Activated CD8-positive, alpha-beta T cell treated with anti-CD3 and anti-CD28 coated beads, Interleukin-2, amount 10 ng/mL, durations not matched to agents 7 days and 5 days (primary cell): ENCODE data around the gene IFT81. TPM values are rescaled to one million over a fixed set of nuclear protein-coding genes. Genes with fewer than 3 reads are reported as not detected.

Experiments used
- ATAC-seq: fragments of 150-1000 bp; cut with Tn5 transposase; one replicate; pipeline ENCODE4 v1.10.0; 2021; ENCODE audit warnings: moderate library complexity
- CTCF ChIA-PET: fragments of 350-600 bp; sonication (Branson Sonifier 250); formaldehyde crosslinking; loops from one replicate; lab custom pipeline; 2021; ENCODE audit warnings: antibody characterized with exemption; lab: Charles Lee
- POLR2A ChIA-PET: fragments of 350-600 bp; sonication (Branson Sonifier 250); formaldehyde crosslinking; loops from one replicate; lab custom pipeline; 2021; ENCODE audit warnings: antibody characterized with exemption; lab: Charles Lee
- DNase-seq: peaks from one replicate; pipeline ENCODE4 v3.0.0-alpha.2; 2020
- H3K27ac Mint-ChIP-seq: one replicate; pipeline ENCODE4 v1.8.0; 2021; ENCODE audit warnings: mild to moderate bottlenecking, mixed read lengths
- H3K27me3 Mint-ChIP-seq: one replicate; pipeline ENCODE4 v1.8.0; 2021; ENCODE audit warnings: low read depth, mixed read lengths
- H3K36me3 Mint-ChIP-seq: one replicate; pipeline ENCODE4 v1.8.0; 2021; ENCODE audit warnings: low read depth, mixed read lengths
- H3K4me1 Mint-ChIP-seq: one replicate; pipeline ENCODE4 v1.8.0; 2021; ENCODE audit warnings: low read depth, mixed read lengths
- H3K4me3 Mint-ChIP-seq: one replicate; pipeline ENCODE4 v1.8.0; 2021; ENCODE audit warnings: mild to moderate bottlenecking, mixed read lengths
- H3K9me3 Mint-ChIP-seq: one replicate; pipeline ENCODE4 v1.8.0; 2022; ENCODE audit warnings: mixed read lengths; ENCODE audit not compliant: insufficient read depth
- total RNA-seq, 2 experiments: library from RNA; stranded (reverse); gene quantifications; one replicate each; pipeline ENCODE4 v1.2.3, GENCODE V29; 2021

The IFT81 gene
- total RNA-seq, 2 experiments from 2014 or later, result 1.5 to 2.1 TPM

GRCh38 chr12:110168732-110169455 is 44.7 kb downstream of the IFT81 start:
- Mint-ChIP-seq H3K27me3 (no peaks in the 10 kb centered on the region), H3K9me3 (no peaks in the 10 kb centered on the region), H3K27ac (no peak overlapping the region), H3K4me1 (no peaks in the 10 kb centered on the region), H3K36me3 (no peaks in the 10 kb centered on the region), H3K4me3 (no peak overlapping the region)
- DNase-seq (no peak), ATAC-seq (no peak)
- POLR2A ChIA-PET, result no interaction called here
- CTCF ChIA-PET, result no interaction called here

- no peaks in the 10 kb centered on the region for H3K27me3 Mint-ChIP-seq
- no peak for ATAC-seq
- H3K4me3 Mint-ChIP-seq, result no peak overlapping the region
- no peaks in the 10 kb centered on the region for H3K9me3 Mint-ChIP-seq
- H3K27ac Mint-ChIP-seq, result no peak overlapping the region
- H3K4me1 Mint-ChIP-seq, result no peaks in the 10 kb centered on the region
- POLR2A ChIA-PET, result no interaction called here
- CTCF ChIA-PET, result no interaction called here
- DNase-seq, result no peak
- H3K36me3 Mint-ChIP-seq, result no peaks in the 10 kb centered on the region
Measured at GRCh38 chr12:110170535-110171185, 46.5 kb downstream of the IFT81 start.

GRCh38 chr12:110171186-110171538 is 47.0 kb downstream of the IFT81 start:
- DNase-seq (no peak), ATAC-seq (no peak)
- Mint-ChIP-seq H3K27ac (no peak overlapping the region), H3K27me3 (peaks cover 4% of the 10 kb centered on the region), H3K36me3 (no peaks in the 10 kb centered on the region), H3K4me1 (no peaks in the 10 kb centered on the region), H3K9me3 (no peaks in the 10 kb centered on the region), H3K4me3 (no peak overlapping the region)
- ChIA-PET CTCF (no interaction called here), POLR2A (no interaction called here)

GRCh38 chr12:110171636-110172035 is 47.5 kb downstream of the IFT81 start:
- CTCF ChIA-PET, result no interaction called here
- no peak overlapping the region for H3K4me3 Mint-ChIP-seq
- no peaks in the 10 kb centered on the region for H3K36me3 Mint-ChIP-seq
- H3K9me3 Mint-ChIP-seq, result no peaks in the 10 kb centered on the region
- H3K4me1 Mint-ChIP-seq, result no peaks in the 10 kb centered on the region
- POLR2A ChIA-PET, result no interaction called here
- ATAC-seq (no peak), DNase-seq (no peak)
- peaks cover 4% of the 10 kb centered on the region for H3K27me3 Mint-ChIP-seq
- H3K27ac Mint-ChIP-seq, result no peak overlapping the region

GRCh38 chr12:110174373-110174996 is 50.3 kb downstream of the IFT81 start:
- Mint-ChIP-seq H3K36me3 (no peaks in the 10 kb centered on the region), H3K4me3 (no peak overlapping the region), H3K4me1 (no peaks in the 10 kb centered on the region), H3K27ac (no peak overlapping the region), H3K27me3 (peaks cover 4% of the 10 kb centered on the region), H3K9me3 (no peaks in the 10 kb centered on the region)
- DNase-seq, result no peak
- ChIA-PET POLR2A (no interaction called here), CTCF (interaction anchor here (0.8 kb wide), 2 partner anchors 9 to 14 kb away, joined by 3 read pairs; no protein-coding TSS in a partner anchor)
- ATAC-seq, result no peak

- ChIA-PET CTCF (interaction anchor here (0.8 kb wide), 2 partner anchors 9 to 15 kb away, joined by 3 read pairs; no protein-coding TSS in a partner anchor), POLR2A (no interaction called here)
- DNase-seq (no peak), ATAC-seq (no peak)
- Mint-ChIP-seq H3K27ac (no peak overlapping the region), H3K4me3 (no peak overlapping the region), H3K36me3 (no peaks in the 10 kb centered on the region), H3K27me3 (peaks cover 4% of the 10 kb centered on the region), H3K4me1 (no peaks in the 10 kb centered on the region), H3K9me3 (no peaks in the 10 kb centered on the region)
Measured at GRCh38 chr12:110175201-110175600, 51.0 kb downstream of the IFT81 start.

- no peaks in the 10 kb centered on the region for H3K36me3 Mint-ChIP-seq
- no peak for ATAC-seq
- POLR2A ChIA-PET, result no interaction called here
Measured at GRCh38 chr12:110176745-110177144, 52.6 kb downstream of the IFT81 start.

GRCh38 chr12:110179291-110179690 is 55.1 kb downstream of the IFT81 start:
- Mint-ChIP-seq H3K4me3 (no peak overlapping the region), H3K27me3 (peaks cover 4% of the 10 kb centered on the region), H3K36me3 (no peaks in the 10 kb centered on the region), H3K9me3 (no peaks in the 10 kb centered on the region), H3K4me1 (no peaks in the 10 kb centered on the region), H3K27ac (no peak overlapping the region)
- ATAC-seq (no peak), DNase-seq (no peak)
- ChIA-PET POLR2A (interaction anchor here (0.7 to 0.9 kb wide), 2 partner anchors 41 to 180 kb away, joined by 3 to 4 read pairs; partner anchors contain the start of gene ANKRD13A), CTCF (no interaction called here)

More at GRCh38 chr12:110176745-110177144, 52.6 kb downstream of the IFT81 start:
- DNase-seq, result no peak
- CTCF ChIA-PET, result no interaction called here
- Mint-ChIP-seq H3K27ac (no peak overlapping the region), H3K9me3 (no peaks in the 10 kb centered on the region), H3K4me3 (no peak overlapping the region), H3K27me3 (peaks cover 4% of the 10 kb centered on the region), H3K4me1 (no peaks in the 10 kb centered on the region)

GRCh38 chr12:110180591-110181005 is 56.4 kb downstream of the IFT81 start:
- H3K4me3 Mint-ChIP-seq, result no peak overlapping the region
- peaks cover 4% of the 10 kb centered on the region for H3K27me3 Mint-ChIP-seq
- DNase-seq, result no peak
- no peak for ATAC-seq
- H3K4me1 Mint-ChIP-seq, result no peaks in the 10 kb centered on the region
- H3K27ac Mint-ChIP-seq, result no peak overlapping the region
- CTCF ChIA-PET, result no interaction called here
- H3K9me3 Mint-ChIP-seq, result no peaks in the 10 kb centered on the region
- H3K36me3 Mint-ChIP-seq, result no peaks in the 10 kb centered on the region
- POLR2A ChIA-PET, result interaction anchor here (0.6 kb wide), 1 partner anchor 235 kb away, joined by 4 read pairs; no protein-coding TSS in a partner anchor

GRCh38 chr12:110182281-110182680 is 58.1 kb downstream of the IFT81 start:
- Mint-ChIP-seq H3K36me3 (peaks cover 4% of the 10 kb centered on the region), H3K27me3 (no peaks in the 10 kb centered on the region), H3K27ac (no peak overlapping the region), H3K4me3 (no peak overlapping the region), H3K9me3 (peaks cover 11% of the 10 kb centered on the region), H3K4me1 (no peaks in the 10 kb centered on the region)
- POLR2A ChIA-PET, result no interaction called here
- CTCF ChIA-PET, result no interaction called here
- no peak for ATAC-seq
- DNase-seq, result no peak

GRCh38 chr12:110183386-110183785 is 59.2 kb downstream of the IFT81 start:
- H3K27me3 Mint-ChIP-seq, result no peaks in the 10 kb centered on the region
- H3K4me3 Mint-ChIP-seq, result no peak overlapping the region
- ChIA-PET CTCF (no interaction called here), POLR2A (no interaction called here)
- ATAC-seq (no peak), DNase-seq (no peak)
- H3K27ac Mint-ChIP-seq, result no peak overlapping the region
- H3K36me3 Mint-ChIP-seq, result peaks cover 4% of the 10 kb centered on the region
- H3K4me1 Mint-ChIP-seq, result no peaks in the 10 kb centered on the region
- peaks cover 11% of the 10 kb centered on the region for H3K9me3 Mint-ChIP-seq

GRCh38 chr12:110185626-110186025 is 61.5 kb downstream of the IFT81 start:
- POLR2A ChIA-PET, result no interaction called here

More at GRCh38 chr12:110185626-110186025, 61.5 kb downstream of the IFT81 start:
- Mint-ChIP-seq H3K9me3 (peaks cover 11% of the 10 kb centered on the region), H3K4me1 (no peaks in the 10 kb centered on the region), H3K27me3 (no peaks in the 10 kb centered on the region), H3K4me3 (no peak overlapping the region), H3K27ac (no peak overlapping the region), H3K36me3 (peaks cover 4% of the 10 kb centered on the region)
- CTCF ChIA-PET, result no interaction called here
- DNase-seq, result no peak
- no peak for ATAC-seq
